ENCODE measurements around the gene REXO1. TPM values are rescaled to one million over a fixed set of nuclear protein-coding genes. Genes with fewer than 3 reads are reported as not detected.

The REXO1 gene
- total and polyA plus RNA-seq, 2 of the 13 experiments (the other 11 are each of a cell fraction or from before 2014, with no cell fraction given): 5.0 to 11.2 TPM

DNA sequence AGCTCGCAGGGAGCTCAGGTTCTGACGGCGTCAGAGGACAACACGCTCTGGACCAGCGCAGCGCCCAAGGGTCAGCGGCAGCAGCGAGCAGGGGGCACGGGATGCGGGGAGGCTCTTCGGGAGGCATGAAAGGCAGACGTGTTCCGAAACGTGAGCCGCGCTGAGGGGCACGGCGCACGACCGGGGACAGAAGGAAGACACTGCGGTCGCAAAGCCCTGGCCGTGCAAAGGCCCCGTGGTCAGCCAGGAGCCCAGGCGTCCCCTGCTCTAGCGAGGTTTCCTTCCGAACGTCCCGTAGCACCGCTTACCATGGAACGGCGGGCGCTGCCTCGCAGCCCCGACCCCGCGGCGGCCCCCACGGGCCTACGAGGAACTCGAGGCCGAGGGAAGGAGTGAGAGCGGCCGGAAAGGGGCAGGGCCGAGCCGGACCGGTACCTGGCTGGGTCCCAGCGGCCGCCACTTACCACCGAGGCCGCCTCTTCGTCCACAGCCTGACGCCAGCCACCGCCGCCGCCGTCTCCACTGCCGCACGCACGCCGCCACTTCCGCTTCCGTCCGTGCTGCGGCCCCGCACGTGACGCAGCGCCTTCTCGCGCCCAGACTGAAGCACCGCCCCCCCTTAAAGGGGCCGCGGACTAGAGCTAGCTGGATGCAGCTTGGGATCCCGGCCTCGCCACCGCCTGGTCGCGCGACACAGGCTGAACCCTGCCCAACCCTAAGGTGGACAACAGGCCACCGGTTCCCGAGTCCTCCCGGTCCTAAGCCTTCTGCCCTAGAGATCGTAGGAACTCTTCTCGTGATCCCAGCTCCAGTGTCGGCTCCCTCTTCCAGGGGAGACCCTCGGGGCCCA lies 27.6 kb upstream of the REXO1 start (continued):
- TF ChIP-seq ATF7 (IDR thresholded peaks at IDR 0.05) (no peak), ATF7 (CRISPR knock-in tag; IDR thresholded peaks at IDR 0.05) (peak; percentile 66; the same call in 1 of the 2 replicates), FOXP4 (CRISPR knock-in tag; IDR thresholded peaks at IDR 0.05) (peak; percentile 57; the same call in 1 of the 2 replicates), ZNF12 (CRISPR knock-in tag; IDR thresholded peaks at IDR 0.05) (0 out of 2 replicates have a peak, but pooled peaks have one; percentile 27), THRA (CRISPR knock-in tag; IDR thresholded peaks at IDR 0.05; ENCODE audit: borderline replicate concordance) (peak; percentile 60; the same call in 1 of the 2 replicates), JARID2 (CRISPR knock-in tag; IDR thresholded peaks at IDR 0.05; ENCODE audit: insufficient replicate concordance) (peak; percentile 16), FOXA1 (IDR thresholded peaks at IDR 0.05) (no peak), FOXA1 (CRISPR knock-in tag; IDR thresholded peaks at IDR 0.05) (peak; percentile 54; the same call in 1 of the 2 replicates), ELF4 (CRISPR knock-in tag; IDR thresholded peaks at IDR 0.05; ENCODE audit: borderline replicate concordance) (peak; percentile 88), RBM39 (IDR thresholded peaks at IDR 0.05; ENCODE audit: low read depth, low read length, poor library complexity, severe bottlenecking) (no peak), ZNF432 (CRISPR knock-in tag; IDR thresholded peaks at IDR 0.05; ENCODE audit: borderline replicate concordance) (no peak), YY1 (IDR thresholded peaks at IDR 0.05; ENCODE audit: insufficient read depth, insufficient replicate concordance, low read depth, low read length) (peak; percentile 54), RXRA (CRISPR knock-in tag; IDR thresholded peaks at IDR 0.05) (peak; percentile 75), ZNF788 (CRISPR knock-in tag; IDR thresholded peaks at IDR 0.05; ENCODE audit: borderline replicate concordance) (peak; percentile 93), GATAD1 (CRISPR knock-in tag; IDR thresholded peaks at IDR 0.05) (peak; percentile 90), MLXIP (CRISPR knock-in tag; IDR thresholded peaks at IDR 0.05; ENCODE audit: borderline replicate concordance) (0 out of 2 replicates have a peak, but pooled peaks have one; percentile 36), HIVEP1 (CRISPR knock-in tag; IDR thresholded peaks at IDR 0.05) (no peak), SIN3A (IDR thresholded peaks at IDR 0.05; ENCODE audit: borderline replicate concordance, low read depth, low read length) (peak; percentile 74; the same call in 1 of the 2 replicates)
- TF ChIP-seq, protein P1, sequence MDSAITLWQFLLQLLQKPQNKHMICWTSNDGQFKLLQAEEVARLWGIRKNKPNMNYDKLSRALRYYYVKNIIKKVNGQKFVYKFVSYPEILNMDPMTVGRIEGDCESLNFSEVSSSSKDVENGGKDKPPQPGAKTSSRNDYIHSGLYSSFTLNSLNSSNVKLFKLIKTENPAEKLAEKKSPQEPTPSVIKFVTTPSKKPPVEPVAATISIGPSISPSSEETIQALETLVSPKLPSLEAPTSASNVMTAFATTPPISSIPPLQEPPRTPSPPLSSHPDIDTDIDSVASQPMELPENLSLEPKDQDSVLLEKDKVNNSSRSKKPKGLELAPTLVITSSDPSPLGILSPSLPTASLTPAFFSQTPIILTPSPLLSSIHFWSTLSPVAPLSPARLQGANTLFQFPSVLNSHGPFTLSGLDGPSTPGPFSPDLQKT (CRISPR knock-in tag; IDR thresholded peaks at IDR 0.05; ENCODE audit: borderline replicate concordance): peak; percentile 60; the same call in 1 of the 2 replicates

Data from HepG2 (cell line).